ENCODE measurements around the gene DAB1. TPM values are rescaled to one million over a fixed set of nuclear protein-coding genes. Genes with fewer than 3 reads are reported as not detected.

DAB1 gene
- total RNA-seq, 5 donors from 2014 or later (not counting 1 experiment from before 2014, with no cell fraction given), result 0.82 to 3.7 (median 1.5) TPM

DNA sequence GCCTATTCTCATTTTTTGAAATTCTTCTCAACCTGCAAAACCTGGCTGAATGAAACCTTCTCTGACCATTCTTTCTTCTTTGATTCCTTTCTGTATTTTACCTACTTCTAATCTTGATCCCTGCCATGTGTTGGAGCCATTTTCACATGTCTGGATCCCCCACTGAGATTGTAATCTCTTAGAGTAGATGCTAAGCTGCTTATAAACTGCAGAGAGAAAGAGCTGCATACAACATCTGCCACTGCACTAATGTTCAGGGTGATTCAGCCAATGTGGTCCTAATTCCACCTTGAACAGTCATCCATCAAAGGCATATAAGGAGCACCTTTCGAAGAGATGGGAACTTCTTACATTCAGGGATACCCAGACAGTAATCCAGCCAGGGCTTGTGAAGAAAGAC lies 16.2 kb upstream of the DAB1 start:
- H3K4me1 ChIP-seq (ENCODE audit: control insufficient read depth in 1 of 2, extremely low read depth in 1 of 2, insufficient read depth in 2 of 2, low read length in 2 of 2), result no peaks in the 10 kb centered on the region
- Mint-ChIP-seq H3K9me3 (peaks cover 0 to 6% (median 0%) of the 10 kb centered on the region in 3 donors), H3K27ac (no peak overlapping the region), H3K4me3 (no peak overlapping the region), H3K4me1 (no peaks in the 10 kb centered on the region), H3K36me3 (no peaks in the 10 kb centered on the region), H3K27me3 (peaks cover 1 to 14% of the 10 kb centered on the region in 2 donors)
- H3K9me3 ChIP-seq, result no peaks in the 10 kb centered on the region
- no peak overlapping the region for H3K27ac ChIP-seq (ENCODE audit: low read length)
- ATAC-seq (replicated peaks in 1 of 4) (no peak), DNase-seq (no peak)
- ChIA-PET CTCF (no interaction called here), POLR2A (no interaction called here)
- H3K4me3 ChIP-seq (ENCODE audit: control insufficient read depth in 1 of 2, extremely low read depth in 1 of 2, low read length in 1 of 2), result no peak overlapping the region
- no CpG with 5 or more reads among the region's 1 CpG for WGBS (ENCODE audit: insufficient coverage)
- no peaks in the 10 kb centered on the region for H3K27me3 ChIP-seq (replicated peaks in 1 of 2; ENCODE audit: control insufficient read depth in 2 of 2, extremely low read depth in 1 of 2, insufficient read depth in 2 of 2, low read length in 1 of 2)
- H3K36me3 ChIP-seq (ENCODE audit: control insufficient read depth in 2 of 2, extremely low read depth in 1 of 2, insufficient read depth in 1 of 2, low read length in 1 of 2), result no peaks in the 10 kb centered on the region

GRCh38 chr1:57431400-57431799 lies 7.5 kb upstream of the DAB1 start:
- H3K9me3 Mint-ChIP-seq, result peaks cover 0 to 5% (median 0%) of the 10 kb centered on the region in 3 donors
- no CpG with 5 or more reads among the region's 5 CpGs for WGBS (ENCODE audit: insufficient coverage)
- H3K27me3 ChIP-seq (replicated peaks in 1 of 2; ENCODE audit: control insufficient read depth in 2 of 2, extremely low read depth in 1 of 2, insufficient read depth in 2 of 2, low read length in 1 of 2), result no peaks in the 10 kb centered on the region
- H3K27ac ChIP-seq (ENCODE audit: low read length), result no peak overlapping the region
- no peaks in the 10 kb centered on the region for H3K4me1 ChIP-seq (ENCODE audit: control insufficient read depth in 1 of 2, extremely low read depth in 1 of 2, insufficient read depth in 2 of 2, low read length in 2 of 2)
- no peak overlapping the region for H3K27ac Mint-ChIP-seq
- no peak overlapping the region for H3K4me3 ChIP-seq (ENCODE audit: control insufficient read depth in 1 of 2, extremely low read depth in 1 of 2, low read length in 1 of 2)
- no peak for ATAC-seq (replicated peaks in 1 of 4)
- no peaks in the 10 kb centered on the region for H3K36me3 ChIP-seq (ENCODE audit: control insufficient read depth in 2 of 2, extremely low read depth in 1 of 2, insufficient read depth in 1 of 2, low read length in 1 of 2)
- ChIA-PET CTCF (no interaction called here), POLR2A (interaction anchor here in 1 of 2 donors (0.5 kb wide), 1 partner anchor 32 kb away, joined by 3 read pairs; no protein-coding TSS in a partner anchor)
- no peaks in the 10 kb centered on the region for H3K9me3 ChIP-seq
- DNase-seq, result no peak
- H3K36me3 Mint-ChIP-seq, result no peaks in the 10 kb centered on the region
- peaks cover 2 to 7% of the 10 kb centered on the region in 2 donors for H3K27me3 Mint-ChIP-seq
- no peak overlapping the region for H3K4me3 Mint-ChIP-seq
- no peaks in the 10 kb centered on the region for H3K4me1 Mint-ChIP-seq

DNA sequence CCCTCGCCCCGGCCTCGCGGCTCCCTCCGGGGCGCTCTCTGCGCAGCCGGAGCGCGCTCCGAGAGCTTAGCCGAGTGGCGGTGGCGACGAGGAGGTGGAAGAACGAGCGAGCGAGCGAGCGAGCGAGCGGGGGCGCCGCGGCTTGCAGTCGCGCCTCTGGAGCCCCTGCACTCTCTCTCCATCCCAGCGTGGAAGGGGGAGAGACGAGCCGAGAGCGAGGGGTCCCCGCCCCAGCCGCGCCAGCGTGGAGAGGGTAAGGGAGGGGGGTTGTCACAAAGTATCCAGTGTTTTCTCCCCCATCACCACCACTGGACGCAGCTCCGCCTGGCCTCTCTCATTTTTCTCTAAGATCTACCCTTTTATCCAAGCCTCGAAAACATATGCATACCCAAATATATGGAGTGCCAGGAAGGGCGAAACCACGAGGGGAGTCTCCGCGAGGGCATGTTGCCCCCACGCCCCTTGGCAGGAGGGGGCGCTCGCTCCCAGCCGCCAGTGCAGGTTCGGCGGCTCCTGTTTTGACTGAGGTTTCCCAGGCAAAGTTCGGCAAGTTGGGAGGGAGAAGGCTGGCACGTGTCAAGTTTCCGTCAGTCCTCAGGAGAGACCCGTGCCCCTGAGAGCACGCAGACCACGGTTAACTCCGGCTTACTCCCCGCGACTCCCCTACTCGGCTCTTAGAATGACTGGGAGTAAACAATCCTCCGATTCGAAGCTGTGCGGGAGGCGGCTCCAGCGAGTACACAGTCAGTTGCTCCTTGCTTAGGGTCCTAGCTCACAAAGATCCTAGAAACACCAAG lies 569 bp upstream of the DAB1 start:
- peaks cover 43 to 54% of the 10 kb centered on the region in 2 donors for H3K27me3 Mint-ChIP-seq
- no peak overlapping the region for H3K27ac Mint-ChIP-seq
- H3K4me1 Mint-ChIP-seq, result peaks cover 0 to 14% (median 10%) of the 10 kb centered on the region in 3 donors
- ChIA-PET CTCF (interaction anchor here in 1 of 2 donors (0.6 kb wide), 1 partner anchor 871 kb away, joined by 4 read pairs; no protein-coding TSS in a partner anchor), POLR2A (no interaction called here)
- peaks cover 0 to 3% (median 0%) of the 10 kb centered on the region in 3 donors for H3K9me3 Mint-ChIP-seq
- no peak overlapping the region for H3K4me3 ChIP-seq (ENCODE audit: control insufficient read depth in 1 of 2, extremely low read depth in 1 of 2, low read length in 1 of 2)
- no peaks in the 10 kb centered on the region for H3K36me3 ChIP-seq (ENCODE audit: control insufficient read depth in 2 of 2, extremely low read depth in 1 of 2, insufficient read depth in 1 of 2, low read length in 1 of 2)
- H3K4me1 ChIP-seq (ENCODE audit: control insufficient read depth in 1 of 2, extremely low read depth in 1 of 2, insufficient read depth in 2 of 2, low read length in 2 of 2), result peaks cover 0 to 9% of the 10 kb centered on the region in 2 experiments
- ATAC-seq (replicated peaks in 1 of 4) (peak in 1 of 4 experiments; percentile 23), DNase-seq (no peak)
- H3K27ac ChIP-seq (ENCODE audit: low read length), result no peak overlapping the region
- H3K4me3 Mint-ChIP-seq, result peak overlapping the region in 2 of 3 donors; percentile 27 to 31
- peaks cover 9 to 23% of the 10 kb centered on the region in 2 experiments for H3K27me3 ChIP-seq (replicated peaks in 1 of 2; ENCODE audit: control insufficient read depth in 2 of 2, extremely low read depth in 1 of 2, insufficient read depth in 2 of 2, low read length in 1 of 2)
- no peaks in the 10 kb centered on the region for H3K36me3 Mint-ChIP-seq
- WGBS (ENCODE audit: insufficient coverage), result 4% methylated on average over 35 of the region's 63 CpGs
- no peaks in the 10 kb centered on the region for H3K9me3 ChIP-seq

DNA sequence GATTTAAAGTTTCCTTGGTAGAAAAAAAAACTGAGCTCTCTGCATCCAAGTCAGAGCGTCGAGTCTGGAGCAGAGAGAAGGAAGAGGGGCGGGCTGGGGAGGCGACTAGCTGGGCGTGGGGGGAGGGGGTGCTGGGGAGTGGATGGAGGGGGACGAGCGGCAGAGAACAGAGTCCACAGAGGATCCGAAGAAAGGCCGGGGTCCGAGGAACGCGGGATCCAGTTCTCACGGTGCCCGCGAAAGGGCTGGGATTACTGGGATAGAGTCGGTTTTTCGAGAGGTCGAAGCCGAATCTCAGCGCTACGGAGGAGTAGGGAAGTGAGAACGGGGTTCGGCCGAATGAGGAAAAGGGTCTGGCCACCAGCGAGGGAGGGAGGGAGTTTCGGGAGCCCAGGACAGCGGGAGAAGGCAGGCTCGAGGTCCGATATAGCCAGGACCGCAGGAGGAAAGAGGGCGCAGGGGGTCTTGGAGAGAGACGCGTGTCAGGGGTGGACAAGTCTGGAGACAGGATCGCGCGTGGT lies 665 bp downstream of the DAB1 start:
- no peak overlapping the region for H3K27ac ChIP-seq (ENCODE audit: low read length)
- DNase-seq (no peak), ATAC-seq (replicated peaks in 1 of 4) (no peak)
- H3K36me3 ChIP-seq (ENCODE audit: control insufficient read depth in 2 of 2, extremely low read depth in 1 of 2, insufficient read depth in 1 of 2, low read length in 1 of 2), result no peaks in the 10 kb centered on the region
- peaks cover 9 to 23% of the 10 kb centered on the region in 2 experiments for H3K27me3 ChIP-seq (replicated peaks in 1 of 2; ENCODE audit: control insufficient read depth in 2 of 2, extremely low read depth in 1 of 2, insufficient read depth in 2 of 2, low read length in 1 of 2)
- Mint-ChIP-seq H3K4me1 (peaks cover 0 to 14% (median 10%) of the 10 kb centered on the region in 3 donors), H3K9me3 (peaks cover 0 to 3% (median 0%) of the 10 kb centered on the region in 3 donors), H3K36me3 (no peaks in the 10 kb centered on the region), H3K27ac (no peak overlapping the region), H3K4me3 (peak overlapping the region in 1 of 3 donors; percentile 21), H3K27me3 (peaks cover 47 to 57% of the 10 kb centered on the region in 2 donors)
- H3K9me3 ChIP-seq, result no peaks in the 10 kb centered on the region
- peaks cover 0 to 9% of the 10 kb centered on the region in 2 experiments for H3K4me1 ChIP-seq (ENCODE audit: control insufficient read depth in 1 of 2, extremely low read depth in 1 of 2, insufficient read depth in 2 of 2, low read length in 2 of 2)
- no peak overlapping the region for H3K4me3 ChIP-seq (ENCODE audit: control insufficient read depth in 1 of 2, extremely low read depth in 1 of 2, low read length in 1 of 2)
- POLR2A ChIA-PET, result no interaction called here
- CTCF ChIA-PET, result no interaction called here
- 2% methylated on average over 33 of the region's 36 CpGs for WGBS (ENCODE audit: insufficient coverage)

- Histone ChIP-seq H3K4me1 (ENCODE audit: control insufficient read depth in 1 of 2, extremely low read depth in 1 of 2, insufficient read depth in 2 of 2, low read length in 2 of 2) (peaks cover 0 to 9% of the 10 kb centered on the region in 2 experiments), H3K27me3 (replicated peaks in 1 of 2; ENCODE audit: control insufficient read depth in 2 of 2, extremely low read depth in 1 of 2, insufficient read depth in 2 of 2, low read length in 1 of 2) (peaks cover 9 to 23% of the 10 kb centered on the region in 2 experiments), H3K9me3 (no peaks in the 10 kb centered on the region), H3K4me3 (ENCODE audit: control insufficient read depth in 1 of 2, extremely low read depth in 1 of 2, low read length in 1 of 2) (no peak overlapping the region), H3K36me3 (ENCODE audit: control insufficient read depth in 2 of 2, extremely low read depth in 1 of 2, insufficient read depth in 1 of 2, low read length in 1 of 2) (no peaks in the 10 kb centered on the region), H3K27ac (ENCODE audit: low read length) (no peak overlapping the region)
- H3K4me3 Mint-ChIP-seq, result peak overlapping the region in 2 of 3 donors; percentile 21 to 47
- H3K4me1 Mint-ChIP-seq, result peaks cover 0 to 14% (median 10%) of the 10 kb centered on the region in 3 donors
- H3K27me3 Mint-ChIP-seq, result peaks cover 46 to 61% of the 10 kb centered on the region in 2 donors
- no peaks in the 10 kb centered on the region for H3K36me3 Mint-ChIP-seq
- CTCF ChIA-PET, result no interaction called here
- H3K9me3 Mint-ChIP-seq, result peaks cover 0 to 3% (median 0%) of the 10 kb centered on the region in 3 donors
- ATAC-seq (replicated peaks in 1 of 4) (no peak), DNase-seq (no peak)
- POLR2A ChIA-PET, result no interaction called here
- 7% methylated on average over 29 of the region's 66 CpGs for WGBS (ENCODE audit: insufficient coverage)
- H3K27ac Mint-ChIP-seq, result no peak overlapping the region
Observed at GRCh38 chr1:57422271-57423134, 1.4 kb downstream of the DAB1 start.

DNA sequence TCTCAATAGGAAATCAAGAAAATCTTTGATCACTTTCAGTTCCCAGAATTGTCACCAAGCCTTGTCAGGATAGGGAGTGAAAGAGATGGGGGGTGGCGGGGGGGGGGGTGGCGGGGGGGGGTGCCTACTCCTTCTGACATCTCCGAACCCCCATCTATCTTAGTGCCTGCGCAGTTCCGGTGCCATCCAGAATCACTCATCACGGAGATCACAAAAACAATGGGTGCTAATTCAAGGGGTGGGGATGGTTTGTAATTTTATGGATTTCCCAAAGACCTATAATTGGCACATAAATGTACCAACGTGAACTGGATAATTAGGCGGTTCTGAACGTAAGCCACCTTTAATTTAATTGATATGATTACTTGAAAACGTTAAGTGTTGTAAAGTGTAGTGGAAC lies 2.1 kb downstream of the DAB1 start:
- H3K4me3 ChIP-seq (ENCODE audit: control insufficient read depth in 1 of 2, extremely low read depth in 1 of 2, low read length in 1 of 2), result no peak overlapping the region
- H3K27me3 ChIP-seq (replicated peaks in 1 of 2; ENCODE audit: control insufficient read depth in 2 of 2, extremely low read depth in 1 of 2, insufficient read depth in 2 of 2, low read length in 1 of 2), result peaks cover 9 to 23% of the 10 kb centered on the region in 2 experiments
- no peak overlapping the region for H3K27ac Mint-ChIP-seq
- H3K4me1 ChIP-seq (ENCODE audit: control insufficient read depth in 1 of 2, extremely low read depth in 1 of 2, insufficient read depth in 2 of 2, low read length in 2 of 2), result peaks cover 0 to 9% of the 10 kb centered on the region in 2 experiments
- H3K4me3 Mint-ChIP-seq, result no peak overlapping the region
- no peaks in the 10 kb centered on the region for H3K36me3 Mint-ChIP-seq
- peaks cover 46 to 61% of the 10 kb centered on the region in 2 donors for H3K27me3 Mint-ChIP-seq
- CTCF ChIA-PET, result no interaction called here
- peaks cover 0 to 3% (median 0%) of the 10 kb centered on the region in 3 donors for H3K9me3 Mint-ChIP-seq
- no peak overlapping the region for H3K27ac ChIP-seq (ENCODE audit: low read length)
- H3K36me3 ChIP-seq (ENCODE audit: control insufficient read depth in 2 of 2, extremely low read depth in 1 of 2, insufficient read depth in 1 of 2, low read length in 1 of 2), result no peaks in the 10 kb centered on the region
- H3K4me1 Mint-ChIP-seq, result peaks cover 0 to 14% (median 10%) of the 10 kb centered on the region in 3 donors
- no CpG with 5 or more reads among the region's 10 CpGs for WGBS (ENCODE audit: insufficient coverage)
- H3K9me3 ChIP-seq, result no peaks in the 10 kb centered on the region
- ATAC-seq (replicated peaks in 1 of 4) (no peak), DNase-seq (no peak)
- POLR2A ChIA-PET, result no interaction called here

Data from T-cell (primary cell).